ENCODE data around the gene KCNJ15. TPM values are rescaled to one million over a fixed set of nuclear protein-coding genes. Genes with fewer than 3 reads are reported as not detected.
A peak's percentile ranks its signal among the peaks of the same experiment; 100 is the strongest.

Gene KCNJ15
- total and polyA plus RNA-seq, 10 of the 15 experiments (the other 5 are each of a cell fraction or from before 2014, with no cell fraction given): 0.05 to 2.7 (median 0.33) TPM; not detected in 6

DNA sequence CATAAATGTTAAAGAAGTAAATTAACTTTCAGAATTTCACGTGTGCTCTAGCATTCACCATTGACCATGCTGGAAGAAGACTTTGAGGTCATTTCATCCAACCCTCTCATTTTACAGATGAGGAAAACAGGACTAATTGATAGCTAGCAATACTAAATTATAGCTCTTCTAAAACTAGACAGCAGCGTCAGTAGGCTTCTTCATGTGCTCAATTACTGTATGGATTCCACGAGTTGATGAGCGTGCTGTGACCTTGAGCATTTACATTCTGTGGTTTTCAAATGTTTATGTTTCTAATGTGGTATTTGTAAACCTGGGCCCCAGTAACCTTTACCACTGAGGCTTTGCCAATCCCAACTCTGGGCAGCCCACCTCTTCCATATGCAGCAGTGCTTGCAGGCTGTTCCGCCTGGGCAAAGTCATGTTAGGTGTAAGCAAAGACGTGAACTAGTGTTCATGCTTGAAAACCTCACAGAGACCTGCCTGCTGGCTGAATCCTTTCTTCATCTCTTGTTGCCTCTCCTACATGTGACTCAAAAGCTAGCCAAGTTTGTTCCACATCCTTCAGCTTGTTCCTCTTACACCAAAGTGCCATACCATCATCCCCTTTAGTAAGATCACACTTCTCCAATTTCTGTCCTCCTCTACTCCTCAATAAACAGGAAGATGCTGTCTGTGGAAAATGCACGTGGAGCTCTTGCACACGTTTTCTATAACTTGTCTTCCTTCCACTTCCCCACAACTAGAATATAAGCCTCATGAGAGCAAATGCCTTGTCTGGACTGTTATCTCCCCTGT, 17.2 kb downstream of the KCNJ15 start:
- 13% methylated on average over 8 of the region's 8 CpGs for WGBS (ENCODE audit: insufficient coverage, insufficient replicate concordance, low lambda C conversion rate, missing lambda C conversion rate)
- TF ChIP-seq FOXK2 (IDR thresholded peaks at IDR 0.05) (no peak), SPI1 (IDR thresholded peaks at IDR 0.05; ENCODE audit: borderline replicate concordance, insufficient read depth, low read depth, low read length) (peak; percentile 12; the same call in 1 of the 2 replicates)
- TF ChIP-seq, protein P1, sequence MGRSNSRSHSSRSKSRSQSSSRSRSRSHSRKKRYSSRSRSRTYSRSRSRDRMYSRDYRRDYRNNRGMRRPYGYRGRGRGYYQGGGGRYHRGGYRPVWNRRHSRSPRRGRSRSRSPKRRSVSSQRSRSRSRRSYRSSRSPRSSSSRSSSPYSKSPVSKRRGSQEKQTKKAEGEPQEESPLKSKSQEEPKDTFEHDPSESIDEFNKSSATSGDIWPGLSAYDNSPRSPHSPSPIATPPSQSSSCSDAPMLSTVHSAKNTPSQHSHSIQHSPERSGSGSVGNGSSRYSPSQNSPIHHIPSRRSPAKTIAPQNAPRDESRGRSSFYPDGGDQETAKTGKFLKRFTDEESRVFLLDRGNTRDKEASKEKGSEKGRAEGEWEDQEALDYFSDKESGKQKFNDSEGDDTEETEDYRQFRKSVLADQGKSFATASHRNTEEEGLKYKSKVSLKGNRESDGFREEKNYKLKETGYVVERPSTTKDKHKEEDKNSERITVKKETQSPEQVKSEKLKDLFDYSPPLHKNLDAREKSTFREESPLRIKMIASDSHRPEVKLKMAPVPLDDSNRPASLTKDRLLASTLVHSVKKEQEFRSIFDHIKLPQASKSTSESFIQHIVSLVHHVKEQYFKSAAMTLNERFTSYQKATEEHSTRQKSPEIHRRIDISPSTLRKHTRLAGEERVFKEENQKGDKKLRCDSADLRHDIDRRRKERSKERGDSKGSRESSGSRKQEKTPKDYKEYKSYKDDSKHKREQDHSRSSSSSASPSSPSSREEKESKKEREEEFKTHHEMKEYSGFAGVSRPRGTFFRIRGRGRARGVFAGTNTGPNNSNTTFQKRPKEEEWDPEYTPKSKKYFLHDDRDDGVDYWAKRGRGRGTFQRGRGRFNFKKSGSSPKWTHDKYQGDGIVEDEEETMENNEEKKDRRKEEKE (IDR thresholded peaks at IDR 0.05): no peak
- intact Hi-C loops (cut with micrococcal nuclease; ENCODE audit: unreplicated experiment) (no loop called here), in situ Hi-C loops (cut with MboI) (no loop called here)
- no peak overlapping the region for H3K9ac ChIP-seq (ENCODE audit: control insufficient read depth, insufficient read depth, low read length)
- ChIA-PET SMC1A (ENCODE audit: uncharacterized antibody, unreplicated experiment) (interaction anchor here (0.8 to 9.0 kb wide), 6 partner anchors 18 to 77 kb away, joined by 3 to 57 read pairs (median 4); no protein-coding TSS in a partner anchor), RAD21 (ENCODE audit: unreplicated experiment) (interaction anchor here (0.9 to 1.9 kb wide), 2 partner anchors 77 to 79 kb away, joined by 3 to 4 read pairs; no protein-coding TSS in a partner anchor), POLR2A (no interaction called here), CTCF (interaction anchor here (0.6 to 6.5 kb wide), 5 partner anchors 19 to 78 kb away, joined by 3 to 42 read pairs (median 5); no protein-coding TSS in a partner anchor)
- H3K36me3 ChIP-seq (ENCODE audit: control insufficient read depth in 2 of 2, insufficient read depth in 2 of 2, low read length in 1 of 2): no peaks in the 10 kb centered on the region
- FAIRE-seq (no peak), DNase-seq (ENCODE audit: low read depth, low spot score) (no peak), ATAC-seq (no peak)
- no peak overlapping the region for H3K27ac ChIP-seq (ENCODE audit: control insufficient read depth, insufficient read depth)
- no peak overlapping the region for H2AFZ ChIP-seq (ENCODE audit: control insufficient read depth, low read depth, low read length)
- no peaks in the 10 kb centered on the region for H4K20me1 ChIP-seq (ENCODE audit: control insufficient read depth, insufficient read depth)
- no peaks in the 10 kb centered on the region; the same call in 2 of the 3 replicates for H3K9me3 ChIP-seq (replicated peaks; ENCODE audit: control insufficient read depth, insufficient read depth, low read length)
- no peak overlapping the region for H3K4me3 ChIP-seq
- no TSS peak for BruUV-seq (replicated peaks)
- no peaks in the 10 kb centered on the region for H3K79me2 ChIP-seq (ENCODE audit: control insufficient read depth, insufficient read depth, low read length)
- H3K4me1 ChIP-seq (ENCODE audit: control insufficient read depth, insufficient read depth, low read length): peaks cover 27% of the 10 kb centered on the region
- H3K27me3 ChIP-seq (replicated peaks in 1 of 2; ENCODE audit: control insufficient read depth in 2 of 2, insufficient read depth in 2 of 2, low read length in 1 of 2): no peaks in the 10 kb centered on the region
- no peak overlapping the region for H3K4me2 ChIP-seq (ENCODE audit: control insufficient read depth, insufficient read depth)

Data from GM12878 (cell line).